Stimulated activated CD8-positive, alpha-beta memory T cell treated with anti-CD3 and anti-CD28 coated beads, Interleukin-7, amount 100 ng/mL, for 4 hours (primary cell): Measurements from ENCODE around the gene SLC38A3.

ENCODE experiments used
- DNase-seq, 2 donors: peaks; one replicate each; pipeline ENCODE4 v3.0.0-alpha.2; 2020; ENCODE audit warnings: low read depth in 2 of 2

The SLC38A3 gene

DNA sequence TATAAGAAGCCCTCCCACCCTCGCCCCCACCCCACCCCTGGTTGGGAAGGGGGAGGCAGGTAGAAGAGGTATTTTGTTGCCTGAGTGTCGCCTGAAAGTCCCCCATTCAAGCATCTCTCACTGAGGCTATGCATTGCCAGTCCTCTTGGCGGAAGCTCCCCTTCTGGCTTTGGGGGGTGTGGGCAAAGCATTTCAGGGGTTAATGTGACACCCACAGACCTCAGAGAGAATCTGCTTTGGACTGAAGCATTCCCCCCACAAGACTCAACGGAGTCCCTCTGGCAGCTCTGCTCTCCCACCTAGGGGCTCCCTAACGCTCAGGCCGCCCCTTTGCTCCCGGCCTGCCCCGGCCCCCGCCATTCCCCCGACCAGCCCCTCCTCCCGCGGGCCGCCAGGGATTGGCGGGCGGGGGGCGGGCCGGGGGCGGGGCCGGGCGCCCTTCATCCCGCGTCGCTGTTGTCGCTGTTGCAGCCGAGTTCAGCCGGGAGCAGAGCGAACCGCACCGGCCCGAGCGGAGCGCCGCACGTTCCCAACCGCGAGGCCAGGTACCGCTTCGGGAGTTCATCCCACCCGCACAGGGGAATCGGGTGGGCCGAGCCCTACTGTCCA, at the start of gene SLC38A3:
Gene SLC38A3 (plus strand): TSS at position 468 of the 609 bp plus-strand sequence. CDS start 8,929 bp downstream, outside the sequence.
- no peak for DNase-seq

DNA sequence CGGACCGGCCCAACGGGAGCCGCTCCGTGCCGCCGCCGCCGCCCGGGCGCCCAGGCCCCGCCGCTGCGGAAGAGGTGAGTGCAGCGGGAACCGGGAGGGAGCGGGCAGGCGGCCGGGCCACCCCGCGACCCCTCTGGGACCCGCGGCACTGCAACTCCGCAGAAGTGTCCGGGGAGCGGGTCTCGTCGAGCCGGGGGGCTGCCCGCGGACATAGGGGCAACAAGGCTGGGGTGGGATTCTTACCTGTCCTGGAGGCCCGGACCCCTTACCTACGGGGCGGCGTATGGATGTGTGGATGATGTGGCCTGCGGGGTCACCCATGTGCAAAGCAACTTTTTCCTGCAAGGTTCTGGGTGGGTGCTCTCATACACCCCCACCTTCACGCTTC, 49.6 kb upstream of the SLC38A3 start:
- no peak for DNase-seq

DNA sequence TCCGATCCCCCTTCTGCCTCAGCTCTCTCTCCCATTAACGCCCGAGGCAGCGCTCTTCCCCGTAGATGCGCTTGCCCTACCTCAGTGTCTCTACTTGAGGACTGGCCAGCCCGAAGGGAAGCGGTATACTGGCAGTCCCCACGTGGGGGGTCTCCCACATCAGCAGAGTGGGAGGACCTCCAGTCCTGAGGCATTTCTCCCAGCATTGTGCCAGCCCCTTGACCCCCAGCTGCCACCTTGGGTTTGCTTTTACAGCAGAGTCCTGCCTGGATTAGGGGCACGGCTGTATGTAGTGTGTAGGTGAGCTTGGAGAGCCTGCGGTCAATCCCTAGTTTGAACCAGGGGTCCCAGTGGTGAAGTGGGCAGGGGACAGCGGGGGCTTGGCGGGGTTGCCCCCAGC, 49.2 kb upstream of the SLC38A3 start:
- no peak for DNase-seq

DNA sequence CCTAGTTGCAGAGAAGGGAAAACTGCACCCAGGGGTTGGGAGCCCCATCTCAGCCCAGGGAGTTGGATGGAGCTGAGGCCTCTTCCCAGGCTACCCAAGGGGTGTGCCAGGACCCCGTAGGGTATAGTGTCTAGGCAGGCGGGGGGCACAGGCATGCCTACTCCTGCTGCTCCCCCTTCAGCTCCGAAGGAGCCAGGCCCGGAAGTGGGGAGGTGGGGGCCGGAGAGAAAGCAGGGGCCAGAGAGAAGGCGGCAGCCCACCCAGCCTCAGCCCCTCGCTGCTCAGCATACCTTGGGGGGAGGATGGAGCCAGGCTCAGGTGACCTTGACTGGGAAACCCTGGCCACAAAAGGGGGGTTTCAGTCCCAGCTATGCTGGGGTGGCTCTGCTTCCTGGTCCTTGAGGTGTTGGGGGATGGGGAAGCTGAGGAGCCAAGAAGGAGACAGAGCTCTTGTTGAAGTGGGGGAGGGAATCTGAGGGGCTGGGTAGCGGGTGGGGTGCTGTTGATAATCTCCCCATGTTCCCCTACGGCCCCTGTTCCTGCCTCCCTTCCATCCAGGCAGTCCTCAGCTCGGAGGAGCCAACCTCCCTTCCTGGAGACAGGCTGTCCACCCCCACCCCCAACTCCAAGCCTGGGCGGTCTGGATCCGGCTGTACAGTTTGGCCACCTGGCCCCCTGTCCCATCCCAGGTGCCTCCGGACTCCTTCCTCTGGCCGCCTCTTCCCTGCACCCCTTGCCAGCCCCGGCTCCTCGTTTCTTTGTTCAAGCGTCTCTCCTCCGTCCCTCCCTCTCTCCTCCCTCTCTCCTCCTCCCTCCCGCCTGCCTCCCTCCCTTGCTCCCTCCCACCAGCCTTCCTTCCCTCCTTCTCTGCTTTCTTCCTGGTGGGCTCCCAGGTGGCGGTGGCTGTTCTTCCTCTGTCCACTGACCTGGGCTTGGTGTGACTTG, 48.2 kb upstream of the SLC38A3 start:
- no peak for DNase-seq

DNA sequence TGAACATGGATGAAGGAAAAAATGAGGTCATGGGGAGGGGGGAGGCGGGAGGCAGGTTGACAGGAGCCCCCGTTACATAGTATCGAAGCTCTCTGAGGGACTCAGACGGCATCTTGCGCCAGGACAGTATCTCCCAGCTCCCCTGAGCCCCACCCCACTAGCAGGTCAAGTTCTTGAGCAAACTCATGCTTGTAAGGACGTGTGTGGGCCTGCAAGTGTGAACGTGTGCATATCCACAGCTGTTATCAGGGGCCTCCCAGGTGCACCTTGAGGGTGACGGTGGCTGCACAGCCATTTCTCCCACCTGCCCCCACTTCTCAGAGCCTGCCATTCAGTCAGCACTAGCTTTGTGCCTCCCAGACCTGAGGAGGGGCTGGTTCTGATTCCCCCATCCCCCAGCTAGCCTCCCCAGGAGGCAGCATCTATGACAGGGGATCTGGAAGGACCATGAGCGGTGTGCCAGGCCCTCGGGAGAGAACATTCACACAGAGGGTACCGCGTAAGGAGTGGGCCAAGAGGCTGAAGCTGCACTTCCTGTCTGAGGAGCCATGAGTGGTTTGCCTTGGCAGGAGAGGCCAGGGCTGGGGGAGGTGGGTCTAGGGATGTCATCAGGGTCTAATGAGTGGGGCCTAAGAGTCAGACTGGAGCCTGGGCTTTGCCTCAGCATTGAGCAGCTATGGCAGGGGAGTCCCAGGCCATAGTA, 47.1 kb upstream of the SLC38A3 start:
- DNase-seq: no peak

DNA sequence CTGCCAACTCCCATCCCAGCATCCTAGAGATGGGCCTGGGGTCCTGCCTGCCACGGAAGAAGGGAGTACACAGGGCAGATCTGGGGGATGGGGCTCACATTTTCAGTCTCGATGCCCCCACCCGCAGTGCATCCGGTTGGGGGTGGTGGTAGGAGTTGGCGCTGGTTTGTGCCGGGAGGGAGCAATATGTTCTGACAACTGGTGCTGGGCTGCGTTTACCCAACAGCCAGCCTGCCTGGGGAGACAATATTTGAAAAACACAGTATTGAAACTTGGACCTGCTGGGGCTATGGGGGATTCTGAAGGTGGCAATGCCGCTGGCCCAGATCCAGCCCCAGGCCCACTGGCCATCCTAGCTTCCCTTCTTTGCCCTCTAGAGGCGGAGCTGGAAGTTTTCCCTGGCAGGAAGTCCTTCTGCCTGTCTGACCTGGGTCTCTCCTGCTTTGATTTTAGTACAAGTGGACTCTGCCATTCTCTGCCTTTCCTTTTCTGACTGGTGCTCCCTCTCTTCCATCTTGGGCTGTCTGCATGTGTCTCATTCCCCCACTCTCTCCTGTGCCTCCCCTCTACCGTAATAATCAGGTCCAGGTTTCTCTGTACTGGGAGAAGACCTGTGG, 46.4 kb upstream of the SLC38A3 start:
- DNase-seq: no peak

DNA sequence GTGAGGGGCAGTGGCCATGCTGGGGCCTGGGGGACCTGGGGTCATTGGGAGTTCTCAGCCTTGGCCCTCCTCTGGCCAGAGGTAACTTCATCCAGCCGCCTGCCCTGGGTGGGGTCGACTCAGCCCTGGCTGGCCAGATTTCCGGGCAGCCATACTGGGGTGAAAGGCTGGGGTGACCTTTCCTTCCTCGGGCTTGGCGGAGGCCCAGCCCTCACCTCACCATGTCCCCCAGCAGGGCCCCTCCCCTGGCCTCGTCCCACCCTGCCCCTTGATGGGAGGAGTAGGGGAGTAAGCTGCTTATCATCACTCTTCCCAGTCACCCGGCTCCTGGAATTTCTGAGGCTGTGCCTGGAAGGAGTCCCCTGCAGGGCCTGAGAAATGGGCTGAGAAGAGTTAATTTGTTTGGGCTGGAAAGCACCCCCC, 44.5 kb upstream of the SLC38A3 start:
- no peak for DNase-seq

DNA sequence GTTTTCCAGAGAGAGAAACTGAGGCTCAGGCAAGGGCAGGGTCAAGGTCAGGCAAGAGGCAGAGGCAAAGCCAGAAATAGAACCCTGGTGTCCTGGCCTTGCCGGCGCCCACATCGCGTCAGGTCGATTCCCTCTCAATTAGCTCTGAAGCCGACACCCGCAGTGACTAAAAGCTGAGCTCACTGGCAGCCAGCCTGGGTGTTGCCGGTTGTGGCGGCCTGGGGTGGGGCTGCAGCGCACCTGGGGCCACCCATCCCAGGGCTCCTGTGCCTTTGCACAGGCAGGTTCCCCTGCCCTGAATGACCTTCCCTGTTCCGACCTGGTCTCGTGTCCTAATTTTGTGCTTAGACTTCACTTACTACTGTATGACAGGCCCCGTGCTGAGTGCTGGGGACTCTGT, 43.8 kb upstream of the SLC38A3 start:
- DNase-seq: no peak

DNA sequence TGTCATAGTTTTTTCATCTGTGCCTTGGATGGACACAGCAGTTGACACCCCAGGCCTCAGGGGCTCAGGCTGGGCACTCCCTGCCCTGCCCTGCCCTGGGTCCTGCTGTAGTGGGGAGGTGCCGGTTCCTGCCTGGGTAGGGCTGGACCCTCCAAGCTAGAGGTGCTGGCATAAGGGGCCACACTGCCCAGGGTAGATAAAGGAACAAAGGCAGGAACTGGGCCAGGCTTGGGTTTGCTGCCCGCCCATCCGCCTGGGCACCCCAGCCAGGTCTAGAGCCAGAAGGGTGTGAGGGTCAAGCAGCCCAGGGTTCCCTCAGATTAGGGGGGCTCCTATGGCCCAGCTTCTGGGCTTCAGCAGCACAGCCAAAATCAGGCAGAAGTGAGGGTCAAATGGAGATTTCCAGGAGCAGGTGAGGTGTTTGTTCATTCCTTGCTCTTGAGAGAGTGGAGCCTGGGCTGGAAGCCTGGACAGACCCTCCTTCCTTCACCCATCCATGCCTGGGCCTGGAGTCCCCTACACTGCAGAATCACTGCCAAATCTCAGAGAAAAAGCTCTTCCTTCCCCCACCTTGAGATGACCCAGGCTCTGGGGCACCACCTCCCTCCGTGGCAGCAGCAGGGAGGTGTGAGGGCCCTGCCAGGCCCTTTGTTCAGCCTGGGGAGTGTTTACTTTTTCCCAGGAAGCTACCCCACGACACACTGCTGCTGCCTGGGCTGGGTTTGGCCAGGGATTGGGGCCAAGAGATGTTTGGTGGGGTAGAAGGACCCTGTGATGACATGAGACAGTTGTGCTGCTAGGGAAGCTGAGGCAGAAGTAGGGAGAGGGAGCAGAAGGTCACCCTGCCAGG, 42.8 kb upstream of the SLC38A3 start:
- DNase-seq: no peak

DNA sequence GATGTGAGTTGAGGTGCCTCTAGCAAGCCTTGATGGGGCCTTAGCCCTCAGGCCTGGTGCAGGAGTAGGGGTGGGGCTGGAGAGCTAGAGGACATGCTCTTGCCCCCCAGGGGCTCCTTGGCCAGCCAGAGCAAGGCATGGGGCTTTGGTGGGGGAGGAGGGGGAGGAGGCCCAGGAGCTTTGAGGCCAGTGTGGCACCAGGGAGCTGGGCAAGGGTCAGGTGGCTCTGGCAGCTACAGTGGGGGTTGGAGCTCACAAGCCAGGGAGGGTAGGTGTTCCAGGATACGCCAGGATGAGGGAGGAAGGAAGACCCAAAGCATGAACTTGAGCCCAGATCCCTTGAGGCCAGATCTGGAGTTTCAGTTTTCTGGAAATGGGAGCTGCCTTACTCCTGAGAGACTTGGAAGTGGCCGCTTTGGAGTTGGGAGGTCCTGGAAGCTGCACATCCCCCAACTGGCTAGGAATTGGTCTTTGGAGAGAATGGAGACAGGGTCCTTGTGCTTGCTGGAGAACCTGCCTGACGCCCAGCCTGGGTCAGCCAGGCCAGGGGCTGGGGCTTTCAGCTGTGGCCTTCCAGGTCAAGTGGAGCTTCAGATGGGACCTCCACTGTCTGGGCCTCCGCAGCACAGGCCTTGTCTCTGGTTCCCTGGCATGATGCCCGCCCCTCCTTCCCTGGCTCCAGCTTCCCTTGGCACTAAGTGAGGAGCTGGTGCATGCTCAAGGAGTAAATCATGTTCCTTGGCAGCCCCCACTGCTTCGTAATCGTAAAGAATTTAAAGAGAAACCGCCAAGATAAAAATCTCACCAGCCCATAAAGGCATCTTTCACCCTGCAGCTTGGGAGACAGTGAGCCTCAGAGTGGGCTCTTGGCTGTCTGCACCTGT, 41.3 kb upstream of the SLC38A3 start:
- no peak for DNase-seq

DNA sequence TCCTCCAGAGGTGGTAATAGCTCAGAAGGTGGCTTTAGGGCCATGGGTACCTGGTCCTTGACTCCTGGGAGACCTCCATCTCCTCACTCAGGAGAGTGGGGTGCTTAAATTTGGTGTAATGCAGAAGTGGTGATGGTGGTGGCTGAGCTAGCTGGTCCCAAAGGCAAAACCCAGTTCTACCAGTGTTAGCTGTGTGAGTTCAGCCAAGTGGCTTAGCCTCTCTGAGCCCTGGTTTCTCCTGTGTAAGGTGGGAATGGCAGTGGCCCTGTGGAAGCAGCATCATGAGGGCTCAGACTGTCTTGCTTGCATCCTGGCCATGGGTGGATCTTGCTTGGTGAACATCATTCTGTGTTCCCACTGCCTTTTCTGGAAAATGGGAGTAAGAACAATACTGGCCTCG, 40.6 kb upstream of the SLC38A3 start:
- no peak for DNase-seq

DNA sequence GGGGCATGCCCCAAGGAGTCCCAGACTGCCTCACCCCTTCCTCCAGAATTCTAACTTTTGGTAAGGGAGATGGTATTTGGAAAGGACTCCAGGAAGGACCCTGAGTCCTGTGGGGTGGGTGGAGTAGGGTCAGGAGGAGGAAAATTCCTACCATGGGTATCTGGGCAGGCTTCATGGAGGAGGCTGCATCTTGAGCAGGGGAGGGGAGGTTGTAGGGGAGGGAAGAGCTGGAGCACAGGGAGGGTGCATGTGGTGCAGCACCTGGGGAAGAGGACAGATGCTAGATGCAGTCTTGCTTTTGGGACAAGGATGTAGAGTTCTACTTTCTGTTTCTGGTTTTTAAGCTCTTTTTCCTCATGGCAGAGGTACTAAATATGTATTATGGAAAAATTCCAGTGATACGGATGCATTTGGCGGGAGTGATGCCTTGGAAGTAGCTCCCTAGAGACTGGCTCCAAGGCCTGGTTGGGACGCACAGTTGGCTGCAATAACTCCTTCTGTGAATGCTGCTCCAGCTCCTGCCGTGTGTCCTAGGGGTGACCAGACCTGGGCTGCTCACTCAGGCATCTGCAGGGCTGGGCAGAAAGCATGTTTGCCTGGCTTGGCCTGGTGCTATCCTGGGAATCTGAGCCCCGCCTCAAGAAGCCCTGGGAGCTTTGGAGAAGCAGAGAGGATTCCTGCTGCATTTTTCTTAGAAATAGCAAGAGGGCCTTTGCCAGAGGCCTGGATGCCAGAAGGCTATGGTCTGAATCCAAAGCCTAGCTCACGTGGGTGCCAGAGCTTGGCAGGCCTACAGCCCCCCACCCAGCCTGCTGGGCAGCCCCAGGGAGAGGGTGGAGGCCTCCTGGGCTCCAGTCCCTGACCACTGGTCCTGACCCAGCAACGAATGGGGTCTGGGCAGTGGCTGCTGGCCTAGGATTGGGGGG, 39.8 kb upstream of the SLC38A3 start:
- DNase-seq: no peak

DNA sequence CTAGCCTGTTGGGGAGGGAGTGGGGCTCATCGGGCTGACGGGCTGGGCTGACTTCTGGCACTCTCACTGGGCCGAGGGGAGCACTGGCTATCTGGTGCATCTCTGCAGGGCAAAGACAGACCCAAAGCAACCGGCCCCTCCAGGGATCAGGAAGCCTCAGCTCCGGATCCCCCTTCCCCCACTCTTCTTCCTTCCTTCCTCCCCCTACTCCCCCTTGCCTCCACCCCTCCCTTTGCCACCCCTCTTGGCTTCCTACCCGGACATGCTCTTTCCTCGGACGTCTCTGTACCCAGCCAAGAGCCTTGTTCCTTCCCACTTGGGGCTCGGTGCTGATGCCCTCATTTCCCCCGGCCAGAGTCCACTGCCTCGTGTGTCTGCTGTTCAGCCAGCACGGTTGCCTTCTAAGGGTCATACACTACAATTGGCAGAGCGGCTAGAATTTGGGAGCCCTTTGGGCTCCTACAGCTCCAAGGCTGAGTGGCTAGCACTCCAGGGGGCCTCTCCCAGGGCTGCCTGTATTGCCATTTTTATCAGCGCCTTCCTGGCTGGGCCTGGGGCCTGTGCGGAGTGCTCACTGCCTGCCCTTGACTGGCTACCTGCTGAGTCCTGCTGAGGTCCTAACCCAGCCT, 39.0 kb upstream of the SLC38A3 start:
- no peak for DNase-seq

DNA sequence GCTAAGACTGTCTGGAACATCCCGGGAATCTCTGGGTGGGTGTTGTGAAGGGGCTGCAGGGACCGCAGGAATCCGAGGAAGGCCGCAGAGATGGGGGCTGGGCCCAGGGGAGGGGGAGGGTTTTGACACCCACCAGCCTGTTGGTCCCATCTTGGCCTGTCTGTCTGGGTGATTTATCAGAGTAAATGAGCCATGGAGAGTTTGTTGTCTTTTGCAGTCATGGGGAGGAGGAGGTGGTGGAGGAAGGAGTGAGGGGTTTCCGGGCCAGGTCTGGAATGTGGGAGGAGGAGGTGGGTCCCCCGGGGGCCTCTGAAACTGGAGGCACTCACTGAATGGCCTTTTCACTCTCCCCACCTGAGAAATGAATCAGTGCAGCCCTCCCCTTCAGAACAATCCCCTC, 38.5 kb upstream of the SLC38A3 start:
- no peak for DNase-seq

DNA sequence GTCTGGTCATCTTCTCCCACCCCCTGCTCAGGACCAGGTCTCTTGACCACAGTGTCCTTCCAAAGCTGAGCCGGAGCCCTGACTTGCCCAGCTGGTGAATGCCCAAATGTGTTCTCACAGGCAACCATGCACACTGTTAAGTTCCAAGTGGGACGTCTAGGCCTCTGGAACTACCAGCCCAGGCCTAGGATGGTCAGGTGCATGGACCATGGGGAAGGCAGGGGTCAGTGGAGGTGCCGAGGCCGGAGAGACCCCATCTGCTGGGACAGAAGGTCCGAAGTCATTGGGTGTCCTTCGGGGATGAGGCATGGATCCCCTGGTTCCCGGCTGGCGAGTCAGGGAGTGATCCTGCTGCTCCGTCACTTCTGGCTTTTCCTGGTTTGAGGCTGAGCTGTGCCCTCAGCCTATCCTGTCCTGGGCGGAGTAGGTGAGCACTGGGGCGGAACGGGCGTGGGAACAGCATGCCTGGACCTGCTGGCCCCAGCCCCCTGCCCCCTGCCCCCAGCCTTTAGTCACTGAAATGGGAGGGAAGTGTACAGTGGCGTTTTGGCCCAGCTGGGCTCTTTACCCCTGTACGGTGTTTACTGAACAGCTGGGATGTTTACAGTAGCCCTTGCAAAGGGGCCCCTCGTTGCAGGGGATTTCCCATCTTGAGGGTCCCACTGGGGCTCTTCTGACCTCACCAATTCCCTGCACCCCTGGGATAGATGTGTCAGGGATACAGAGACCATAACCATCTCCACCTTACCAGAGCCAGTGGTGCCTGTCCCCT, 37.8 kb upstream of the SLC38A3 start:
- DNase-seq: no peak

DNA sequence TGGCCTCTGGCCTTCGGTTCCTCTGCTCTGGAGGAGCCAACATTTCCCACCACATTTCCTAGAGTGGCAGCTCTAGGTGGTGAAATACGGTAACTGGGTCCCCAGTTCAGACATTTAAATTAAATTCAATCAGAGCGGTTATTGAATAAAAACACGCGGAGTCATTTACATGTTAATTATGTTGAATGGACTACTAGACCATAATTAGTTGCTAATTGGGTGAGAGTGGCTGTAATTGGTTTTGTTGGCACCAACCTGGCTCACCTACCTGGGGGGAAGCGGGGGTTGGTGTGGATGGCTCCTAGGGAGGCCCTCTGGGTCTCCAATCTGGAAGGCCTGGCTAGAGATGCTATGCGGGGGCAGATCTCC, 37.2 kb upstream of the SLC38A3 start:
- no peak for DNase-seq

DNA sequence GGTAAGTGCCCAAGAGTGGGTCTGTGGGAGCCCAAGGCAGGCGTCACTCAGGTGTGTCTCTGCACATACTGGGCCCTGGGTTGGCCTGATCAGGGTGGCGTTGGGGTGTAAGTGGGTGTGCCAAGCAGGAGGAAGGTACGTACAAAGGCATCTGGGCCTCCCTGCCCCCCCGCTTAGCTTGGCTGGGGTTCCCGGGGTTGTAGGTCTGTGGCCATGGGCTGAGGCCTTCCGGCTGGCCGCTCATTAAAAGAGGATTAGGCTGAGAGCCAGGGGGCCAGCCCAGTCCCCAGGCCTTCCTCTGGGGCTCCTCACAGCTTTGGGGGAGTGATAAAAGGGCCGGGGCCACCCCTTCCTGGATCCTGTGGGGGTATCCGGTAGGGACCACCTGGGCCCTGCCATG, 36.7 kb upstream of the SLC38A3 start:
- no peak for DNase-seq

DNA sequence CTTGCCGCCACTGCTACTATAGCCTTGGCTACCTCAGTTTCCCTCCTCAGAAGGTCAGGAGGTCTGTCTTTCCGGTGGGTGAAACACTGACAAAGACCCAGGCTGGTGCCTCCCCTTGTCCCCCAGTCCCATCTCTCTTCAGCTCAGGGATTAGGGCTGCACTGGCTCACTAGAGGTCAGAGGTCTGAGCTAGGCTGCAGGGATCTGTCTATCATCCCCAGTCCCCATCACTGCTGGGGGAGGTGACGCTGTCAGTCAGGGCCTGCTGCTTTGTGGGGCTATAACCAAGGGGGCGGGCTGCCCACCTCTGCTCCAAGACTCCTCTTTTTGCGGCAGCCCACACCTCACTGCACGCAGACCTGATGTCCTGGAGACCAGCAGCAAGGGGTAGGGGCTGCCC, 36.3 kb upstream of the SLC38A3 start:
- no peak for DNase-seq
